Fibroblast of lung (primary cell): ENCODE measurements around the gene N4BP3. TPM values are rescaled to one million over a fixed set of nuclear protein-coding genes. Genes with fewer than 3 reads are reported as not detected.
"Not testable (repeated sequence)": the region's sequence is repeated elsewhere in the genome, so short reads cannot be mapped to it uniquely, and the experiment has no call there.

Source experiments
- DNase-seq, 2 donors: peaks; one replicate each; pipeline versions ENCODE4 v3.0.0 to v3.0.0-alpha.2; 2010; ENCODE audit warnings: low read depth in 2 of 2
- H2AFZ ChIP-seq: 2 replicates; pipeline ENCODE4 v1.5.1; 2012; ENCODE audit warnings: low read length, control low read depth, inconsistent platforms
- H3K27ac ChIP-seq: 2 replicates; pipeline ENCODE4 v1.5.1; 2011; ENCODE audit warnings: low read length, control low read depth; ENCODE audit not compliant: insufficient read depth
- H3K27me3 ChIP-seq: 2 replicates; pipeline ENCODE4 v1.5.1; 2011; ENCODE audit warnings: mild to moderate bottlenecking, low read length; ENCODE audit not compliant: control insufficient read depth, insufficient read depth
- H3K36me3 ChIP-seq: 2 replicates; pipeline ENCODE4 v1.5.1; 2011; ENCODE audit warnings: low read length; ENCODE audit not compliant: control insufficient read depth, insufficient read depth
- H3K4me1 ChIP-seq: 2 replicates; pipeline ENCODE4 v1.5.1; 2011; ENCODE audit warnings: low read length; ENCODE audit not compliant: control insufficient read depth, insufficient read depth; ENCODE audit errors: extremely low read depth
- H3K4me2 ChIP-seq: 2 replicates; pipeline ENCODE4 v1.5.1; 2011; ENCODE audit warnings: low read length, control low read depth; ENCODE audit not compliant: insufficient read depth; ENCODE audit errors: extremely low read depth
- H3K4me3 ChIP-seq, 4 experiments: fragments of 200-600 bp in 1 of 4; sonication (generic) in 1 of 4; replicated peaks in 1 of 4; 2 replicates each; pipeline ENCODE4 v1.5.1; 2011 to 2016; ENCODE audit warnings: low read length in 4 of 4, low read depth in 3 of 4, mild to moderate bottlenecking in 3 of 4, control low read depth in 2 of 4, inconsistent platforms in 1 of 4, mixed read lengths in 1 of 4; ENCODE audit not compliant: insufficient read depth in 1 of 4; ENCODE audit errors: control extremely low read depth in 1 of 4
- H3K79me2 ChIP-seq: 2 replicates; pipeline ENCODE4 v1.5.1; 2012; ENCODE audit warnings: mild to moderate bottlenecking, low read length, inconsistent platforms; ENCODE audit not compliant: control insufficient read depth, insufficient read depth
- H3K9ac ChIP-seq: 2 replicates; pipeline ENCODE4 v1.5.1; 2011; ENCODE audit warnings: mild to moderate bottlenecking, low read length, control low read depth; ENCODE audit not compliant: insufficient read depth
- H3K9me3 ChIP-seq: 2 replicates; pipeline ENCODE4 v1.5.1; 2012; ENCODE audit warnings: low read depth, low read length; ENCODE audit not compliant: control insufficient read depth, insufficient read depth
- H4K20me1 ChIP-seq: 2 replicates; pipeline ENCODE4 v1.5.1; 2011; ENCODE audit warnings: low read length; ENCODE audit not compliant: control insufficient read depth, insufficient read depth; ENCODE audit errors: extremely low read depth
- CTCF ChIP-seq, 2 donors: IDR thresholded peaks in 1 of 2; conservative IDR thresholded peaks in 1 of 2; 1 replicate in 1 of 2; 2 replicates in 1 of 2; pipeline ENCODE4 v1.5.1; 2011 to 2012; ENCODE audit warnings: low read length in 2 of 2, control low read depth in 1 of 2, inconsistent platforms in 1 of 2, low read depth in 1 of 2, mild to moderate bottlenecking in 1 of 2
- EZH2 ChIP-seq: IDR thresholded peaks from 2 replicates; pipeline ENCODE4 v1.5.1; 2012; ENCODE audit warnings: low read length, control low read depth, mild to moderate bottlenecking; ENCODE audit errors: missing control alignments
- polyA plus RNA-seq, 2 donors: library from polyadenylated mRNA; depleted of rRNA in 1 of 2; stranded (reverse) in 1 of 2; unstranded in 1 of 2; fragments of >200 nt; gene quantifications; 2 replicates each; pipeline ENCODE4 v1.2.1, GENCODE V29; 2011 to 2012; ENCODE audit warnings: missing spikeins in 1 of 2
- total RNA-seq: library from RNA; depleted of rRNA; stranded (reverse); fragments of >200 nt; gene quantifications from 2 replicates; pipeline ENCODE4 v1.2.1, GENCODE V29; 2014

Gene N4BP3
- total and polyA plus RNA-seq, 2 donors (not counting 1 experiment from before 2014, with no cell fraction given), result 0.19 to 0.83 TPM

- peak; percentile 50 to 66 for DNase-seq
- no peak overlapping the region for H3K27ac ChIP-seq
Measured at GRCh38 chr5:178074266-178074952, 38.9 kb upstream of the N4BP3 start.

DNA sequence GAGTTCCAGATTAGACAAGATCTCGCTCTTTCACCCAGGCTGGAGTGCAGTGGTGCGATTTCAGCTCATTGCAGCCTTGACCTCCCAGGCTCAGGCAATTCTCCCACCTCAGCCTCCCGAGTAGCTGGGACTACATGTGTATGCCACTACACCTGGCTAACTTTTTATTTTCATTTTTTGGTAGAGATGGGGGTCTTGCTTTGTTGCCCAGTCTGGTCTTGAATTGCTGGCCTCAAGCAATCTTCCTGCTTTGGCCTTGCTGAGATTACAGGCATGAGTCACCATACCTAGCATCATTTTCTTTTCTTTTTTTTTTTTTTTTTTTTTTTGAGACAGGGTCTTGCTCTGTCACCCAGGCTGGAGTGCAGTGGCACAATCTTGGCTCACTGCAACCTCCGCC lies 36.4 kb upstream of the N4BP3 start:
- not testable (repeated sequence) for H3K36me3 ChIP-seq, H3K4me3 ChIP-seq, H3K79me2 ChIP-seq, H2AFZ ChIP-seq, H3K9ac ChIP-seq, H3K4me1 ChIP-seq, H3K4me2 ChIP-seq, H4K20me1 ChIP-seq, DNase-seq, H3K27ac ChIP-seq, H3K9me3 ChIP-seq
- peaks cover 18% of the 10 kb centered on the region for H3K27me3 ChIP-seq

More at GRCh38 chr5:178074266-178074952, 38.9 kb upstream of the N4BP3 start:
- H3K36me3 ChIP-seq, result no peaks in the 10 kb centered on the region
- no peak overlapping the region for H3K9ac ChIP-seq
- H3K79me2 ChIP-seq, result no peaks in the 10 kb centered on the region
- no peak overlapping the region for H3K4me3 ChIP-seq
- no peak overlapping the region for H3K4me2 ChIP-seq
- H3K27me3 ChIP-seq, result peaks cover 7% of the 10 kb centered on the region
- no peaks in the 10 kb centered on the region for H3K9me3 ChIP-seq
- no peak overlapping the region for H2AFZ ChIP-seq
- peaks cover 2% of the 10 kb centered on the region for H3K4me1 ChIP-seq
- no peaks in the 10 kb centered on the region for H4K20me1 ChIP-seq
- no peak for TF ChIP-seq EZH2
- peak in 1 of 2 donors; percentile 62 for TF ChIP-seq CTCF (conservative IDR thresholded peaks at IDR 0.05 in 1 of 2, IDR thresholded peaks at IDR 0.05 in 1 of 2; ENCODE audit: low read depth in 1 of 2, low read length in 2 of 2)

- TF ChIP-seq EZH2, result no peak
- no peak for TF ChIP-seq CTCF (conservative IDR thresholded peaks at IDR 0.05 in 1 of 2, IDR thresholded peaks at IDR 0.05 in 1 of 2; ENCODE audit: low read depth in 1 of 2, low read length in 2 of 2)
- Histone ChIP-seq H3K4me1 (peaks cover 2% of the 10 kb centered on the region), H3K4me3 (no peak overlapping the region), H3K36me3 (no peaks in the 10 kb centered on the region), H3K27me3 (peaks cover 18% of the 10 kb centered on the region), H2AFZ (no peak overlapping the region), H3K9me3 (no peaks in the 10 kb centered on the region), H3K9ac (no peak overlapping the region), H3K4me2 (no peak overlapping the region), H4K20me1 (no peaks in the 10 kb centered on the region), H3K27ac (no peak overlapping the region), H3K79me2 (no peaks in the 10 kb centered on the region)
- DNase-seq, result no peak
Measured at GRCh38 chr5:178077751-178078150, 35.6 kb upstream of the N4BP3 start.
